GM12872 (cell line): ENCODE results near the gene IQSEC1.
A peak's percentile ranks its signal among the peaks of the same experiment; 100 is the strongest.

Source experiments
- CTCF ChIP-seq: IDR thresholded peaks from 3 replicates; pipeline ENCODE4 v1.5.1; 2011; ENCODE audit warnings: low read depth, mild to moderate bottlenecking, low read length, moderate library complexity; ENCODE audit not compliant: insufficient read depth

IQSEC1 gene

GRCh38 chr3:12886106-12886679 lies 187.0 kb downstream of the IQSEC1 start:
- no peak for TF ChIP-seq CTCF

DNA sequence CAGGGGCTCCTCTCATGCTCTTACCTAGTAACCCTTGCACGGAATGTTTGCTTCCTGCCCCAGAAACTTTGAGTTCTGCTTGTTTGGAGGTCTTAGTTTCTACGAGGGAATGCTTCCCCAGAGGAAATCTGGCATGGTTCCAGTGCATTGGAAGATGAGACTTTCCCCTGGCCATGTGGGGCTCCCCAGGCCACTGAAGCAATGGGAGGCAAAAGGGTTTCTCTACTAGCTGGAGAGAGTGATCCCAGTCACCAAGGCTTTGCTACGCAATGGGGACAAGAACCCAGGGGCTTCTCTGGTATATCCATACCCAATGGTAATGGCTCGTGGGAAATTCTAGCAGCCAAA lies 187.7 kb downstream of the IQSEC1 start:
- TF ChIP-seq CTCF, result no peak

DNA sequence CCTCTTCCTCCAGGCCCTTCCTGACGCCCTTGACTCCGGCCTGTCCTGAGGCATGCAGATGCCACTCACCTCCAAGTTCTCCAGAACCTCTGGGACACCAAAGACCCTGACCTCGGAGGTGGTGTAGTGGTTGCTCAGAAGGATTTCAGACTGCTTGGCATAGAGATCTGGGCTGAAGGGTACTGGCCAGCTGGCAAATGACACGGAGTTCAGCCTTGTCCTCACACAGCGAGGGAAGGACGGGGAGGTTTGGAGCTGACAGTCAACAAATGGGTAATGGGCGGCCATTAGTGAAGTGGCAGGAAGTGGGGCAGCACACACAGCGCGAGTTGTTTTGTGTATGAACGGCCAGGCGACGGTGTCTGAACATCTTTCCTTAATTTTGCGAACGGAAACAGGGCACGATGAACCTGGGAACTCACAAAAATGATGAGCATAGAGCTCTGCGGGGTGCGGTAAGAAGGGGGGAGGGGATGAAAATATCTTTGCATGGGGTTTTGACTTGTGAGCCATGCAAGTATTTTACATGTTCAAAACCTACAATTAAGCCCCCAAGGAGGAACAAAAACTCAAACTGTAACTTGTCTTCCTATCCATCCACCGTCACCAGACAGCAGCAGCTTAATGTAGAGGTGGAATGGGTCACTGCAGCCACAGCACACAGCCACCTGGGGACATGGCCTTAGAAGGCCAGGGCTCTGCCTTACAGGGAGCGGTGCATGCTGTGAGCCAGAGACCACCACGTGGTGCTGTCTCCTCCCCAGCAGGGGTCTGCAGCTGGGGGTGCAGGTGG lies 188.2 kb downstream of the IQSEC1 start:
- TF ChIP-seq CTCF, result no peak

GRCh38 chr3:12884186-12884680 lies 189.0 kb downstream of the IQSEC1 start:
- TF ChIP-seq CTCF, result no peak

- no peak for TF ChIP-seq CTCF
Observed at GRCh38 chr3:12882336-12883310, 190.6 kb downstream of the IQSEC1 start.

- peak; percentile 38; the same call in 2 of the 3 replicates for TF ChIP-seq CTCF
Observed at GRCh38 chr3:12881858-12882257, 191.4 kb downstream of the IQSEC1 start.
